BE2C (cell line): ENCODE measurements around the gene C2orf49.

ENCODE experiments used
- DNase-seq: peaks from one replicate; pipeline ENCODE4 v3.0.0-alpha.2; 2020
- H3K27me3 ChIP-seq: fragments of 250-450 bp; sonication (Bioruptor Pico); 2 replicates; pipeline ENCODE4 v1.5.1; 2020; ENCODE audit warnings: mild to moderate bottlenecking
- H3K36me3 ChIP-seq: fragments of 250-450 bp; sonication (Bioruptor Pico); 2 replicates; pipeline ENCODE4 v1.5.1; 2020; ENCODE audit warnings: mild to moderate bottlenecking
- H3K4me1 ChIP-seq: fragments of 250-450 bp; sonication (Bioruptor Pico); 2 replicates; pipeline ENCODE4 v1.5.1; 2020
- H3K4me3 ChIP-seq: 2 replicates; pipeline ENCODE4 v1.5.1; 2011; ENCODE audit warnings: low read depth, low read length
- H3K9me3 ChIP-seq: fragments of 250-450 bp; sonication (Bioruptor Pico); 2 replicates; pipeline ENCODE4 v1.5.1; 2020
- CTCF ChIP-seq: IDR thresholded peaks from 2 replicates; pipeline ENCODE4 v1.5.1; 2012; ENCODE audit warnings: mild to moderate bottlenecking, low read depth, low read length

C2orf49 gene

GRCh38 chr2:105301646-105302045 is 35.7 kb upstream of the C2orf49 start:
- no peak for TF ChIP-seq CTCF
- Histone ChIP-seq H3K36me3 (no peaks in the 10 kb centered on the region), H3K4me1 (no peaks in the 10 kb centered on the region), H3K27me3 (no peaks in the 10 kb centered on the region), H3K4me3 (no peak overlapping the region), H3K9me3 (no peaks in the 10 kb centered on the region)
- DNase-seq: no peak

GRCh38 chr2:105307146-105307545 is 30.2 kb upstream of the C2orf49 start:
- Histone ChIP-seq H3K9me3 (no peaks in the 10 kb centered on the region), H3K4me1 (no peaks in the 10 kb centered on the region), H3K36me3 (no peaks in the 10 kb centered on the region), H3K27me3 (no peaks in the 10 kb centered on the region), H3K4me3 (no peak overlapping the region)
- no peak for DNase-seq
- TF ChIP-seq CTCF: no peak

DNA sequence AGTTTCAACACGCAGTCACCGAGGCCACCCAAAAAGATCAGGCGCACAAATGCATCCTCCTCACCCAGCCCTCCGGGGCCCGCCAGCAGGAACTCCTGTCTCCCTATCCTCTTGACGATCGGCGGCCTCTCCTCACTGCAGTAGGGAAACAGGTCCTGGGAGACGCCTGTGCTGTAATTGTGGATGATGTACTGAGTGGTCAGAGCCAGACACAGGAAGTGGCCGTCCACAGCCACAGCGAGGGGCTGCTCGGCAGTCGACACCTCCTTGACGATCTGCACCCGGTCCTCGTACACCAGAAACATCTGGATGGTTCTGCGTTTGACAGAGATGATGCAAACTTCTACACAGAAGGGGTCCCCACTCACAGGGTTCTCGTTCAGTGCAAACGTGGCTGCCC is 29.8 kb upstream of the C2orf49 start:
- Histone ChIP-seq H3K9me3 (no peaks in the 10 kb centered on the region), H3K27me3 (no peaks in the 10 kb centered on the region), H3K36me3 (no peaks in the 10 kb centered on the region), H3K4me1 (no peaks in the 10 kb centered on the region), H3K4me3 (no peak overlapping the region)
- TF ChIP-seq CTCF: no peak
- no peak for DNase-seq

DNA sequence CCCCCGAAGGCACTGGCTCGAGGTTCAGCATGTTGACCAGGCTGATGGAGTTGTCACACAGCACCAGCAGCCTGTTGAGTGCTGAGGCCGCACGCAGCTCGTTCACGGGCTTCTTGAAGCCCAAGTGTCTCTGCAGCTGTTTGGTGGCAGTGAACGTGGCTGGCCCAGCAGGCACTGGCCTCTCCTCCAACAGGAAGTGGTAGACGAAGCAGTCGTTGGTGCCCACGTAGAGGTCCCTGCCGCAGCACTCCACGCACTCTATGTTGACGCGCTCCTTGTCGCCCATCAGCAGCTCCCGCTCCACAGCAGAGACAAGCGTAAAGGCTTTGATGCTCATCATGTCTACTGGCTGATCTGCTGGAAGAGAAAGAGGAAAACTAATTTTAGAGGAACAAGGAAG is 29.4 kb upstream of the C2orf49 start:
- DNase-seq: no peak
- H3K27me3 ChIP-seq: no peaks in the 10 kb centered on the region
- H3K9me3 ChIP-seq: no peaks in the 10 kb centered on the region
- TF ChIP-seq CTCF: no peak
- no peaks in the 10 kb centered on the region for H3K4me1 ChIP-seq
- no peaks in the 10 kb centered on the region for H3K36me3 ChIP-seq
- H3K4me3 ChIP-seq: no peak overlapping the region

GRCh38 chr2:105308382-105309146 is 28.8 kb upstream of the C2orf49 start:
- no peak for TF ChIP-seq CTCF
- H3K36me3 ChIP-seq: no peaks in the 10 kb centered on the region
- no peaks in the 10 kb centered on the region for H3K27me3 ChIP-seq

GRCh38 chr2:105309147-105309545 is 28.2 kb upstream of the C2orf49 start:
- H3K9me3 ChIP-seq: no peaks in the 10 kb centered on the region
- no peaks in the 10 kb centered on the region for H3K4me1 ChIP-seq
- no peaks in the 10 kb centered on the region for H3K36me3 ChIP-seq
- TF ChIP-seq CTCF: no peak
- no peak overlapping the region for H3K4me3 ChIP-seq
- DNase-seq: no peak
- no peaks in the 10 kb centered on the region for H3K27me3 ChIP-seq

More at GRCh38 chr2:105308382-105309146, 28.8 kb upstream of the C2orf49 start:
- H3K9me3 ChIP-seq: no peaks in the 10 kb centered on the region
- no peak for DNase-seq
- H3K4me3 ChIP-seq: no peak overlapping the region
- no peaks in the 10 kb centered on the region for H3K4me1 ChIP-seq
